ENCODE results near the gene ARHGAP45.

ARHGAP45 gene

DNA sequence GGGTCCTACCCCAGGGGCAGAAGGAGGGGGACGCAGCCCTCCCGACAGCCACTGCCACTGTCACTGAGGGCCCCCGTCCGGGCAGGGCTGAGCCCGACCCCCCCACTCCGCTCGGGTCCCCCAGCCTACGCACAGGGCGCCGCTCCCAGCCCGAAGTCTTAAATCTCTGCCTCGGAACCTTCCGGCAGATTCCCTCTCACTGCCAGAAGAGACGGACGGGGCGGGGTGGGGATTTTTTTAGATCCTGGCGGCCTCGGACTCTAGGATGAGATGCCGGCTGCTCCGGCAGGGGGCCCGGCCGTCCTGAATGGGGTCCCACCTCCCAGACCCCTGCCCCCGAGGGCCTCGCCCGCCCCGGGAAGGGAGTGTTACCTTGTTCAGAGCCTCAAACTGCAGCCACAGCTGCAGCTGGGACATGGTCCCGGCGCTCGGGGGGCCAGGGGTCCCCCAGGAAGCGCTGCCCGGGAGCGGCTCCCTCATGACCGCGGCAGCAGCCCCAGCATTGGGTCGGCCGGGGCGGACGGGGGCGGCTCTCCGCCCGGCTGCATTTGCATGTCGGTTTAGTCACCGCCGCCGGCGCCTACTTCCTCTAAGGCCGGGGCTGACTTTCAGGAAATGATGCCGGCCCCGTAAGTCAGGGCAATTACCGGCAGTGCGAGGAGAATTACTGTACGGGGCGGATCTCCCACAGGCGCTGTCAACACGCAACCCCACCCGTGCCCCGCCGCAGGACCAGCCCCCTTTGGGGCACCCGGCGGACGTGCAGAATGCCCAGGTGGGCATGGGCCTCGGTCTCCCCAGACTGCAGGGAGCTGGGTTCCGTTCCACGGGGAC lies 65.0 kb downstream of the ARHGAP45 start:
- peak; percentile 55 for DNase-seq (ENCODE audit: low read depth, low spot score)

DNA sequence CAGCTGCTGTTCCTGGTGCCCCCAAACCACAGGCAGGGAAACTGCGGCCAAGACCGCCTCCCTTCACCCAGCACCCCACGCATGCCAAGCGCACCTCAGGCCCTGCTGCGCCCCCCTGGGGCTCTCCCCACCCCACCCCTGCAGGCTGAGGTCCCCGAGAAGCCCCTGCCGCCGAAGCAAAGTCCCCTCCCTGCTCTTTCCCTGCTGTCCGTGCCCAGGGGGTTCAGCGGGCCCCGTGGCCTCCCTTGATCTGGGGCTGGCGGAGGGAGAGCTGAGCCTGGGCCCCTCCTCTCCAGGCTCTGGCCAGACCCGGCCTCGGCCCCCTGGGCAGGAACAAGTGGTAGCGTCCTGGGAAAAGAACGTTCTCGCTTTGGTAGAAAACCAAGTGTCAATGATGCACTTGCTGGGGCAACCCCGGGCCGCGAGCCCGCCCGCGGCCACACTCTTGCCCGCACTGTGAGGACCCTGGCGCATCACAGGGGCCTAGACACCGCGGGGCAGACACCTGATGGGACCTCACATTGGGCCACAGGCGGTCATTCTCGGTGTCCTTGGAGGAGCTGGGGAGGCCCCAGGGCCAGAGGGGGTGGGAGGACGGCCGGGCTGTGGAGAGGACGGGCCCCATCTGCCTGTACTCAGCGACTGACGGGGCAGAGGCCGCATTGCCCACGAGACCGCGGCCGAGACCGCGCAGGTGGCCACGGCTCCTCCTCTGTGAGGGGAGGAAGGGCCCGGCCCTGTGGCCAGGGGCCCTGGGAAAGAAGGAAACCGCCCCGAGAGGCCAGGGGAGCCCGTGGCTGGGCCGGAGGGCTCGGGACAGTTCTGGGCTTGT lies 65.8 kb downstream of the ARHGAP45 start:
- DNase-seq (ENCODE audit: low read depth, low spot score), result no peak

DNA sequence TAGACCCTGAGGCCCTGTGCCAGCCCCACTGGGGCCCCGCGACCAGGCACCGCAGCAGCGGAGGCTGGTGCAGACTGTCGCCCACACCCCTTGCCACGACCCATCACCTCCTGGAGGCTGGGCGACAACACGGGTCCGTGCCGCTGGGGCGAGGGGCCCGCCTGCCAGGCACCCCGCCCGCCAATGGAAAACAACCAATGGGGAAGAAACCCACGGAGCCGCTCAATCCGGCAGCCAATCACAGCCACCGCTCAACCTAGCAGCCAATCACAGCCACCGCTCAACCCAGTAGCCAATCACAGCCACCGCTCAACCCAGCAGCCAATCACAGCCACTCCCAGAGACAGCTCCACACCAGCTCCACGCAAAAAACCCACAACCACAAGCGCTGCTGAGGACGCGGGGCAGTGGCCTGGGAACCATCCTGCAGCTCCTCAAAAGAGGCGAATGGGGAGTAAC lies 66.5 kb downstream of the ARHGAP45 start:
- DNase-seq (ENCODE audit: low read depth, low spot score), result no peak

GRCh38 chr19:1134431-1134830 lies 67.5 kb downstream of the ARHGAP45 start:
- DNase-seq (ENCODE audit: low read depth, low spot score), result no peak

GRCh38 chr19:1135454-1135853 lies 68.5 kb downstream of the ARHGAP45 start:
- DNase-seq (ENCODE audit: low read depth, low spot score), result no peak

DNA sequence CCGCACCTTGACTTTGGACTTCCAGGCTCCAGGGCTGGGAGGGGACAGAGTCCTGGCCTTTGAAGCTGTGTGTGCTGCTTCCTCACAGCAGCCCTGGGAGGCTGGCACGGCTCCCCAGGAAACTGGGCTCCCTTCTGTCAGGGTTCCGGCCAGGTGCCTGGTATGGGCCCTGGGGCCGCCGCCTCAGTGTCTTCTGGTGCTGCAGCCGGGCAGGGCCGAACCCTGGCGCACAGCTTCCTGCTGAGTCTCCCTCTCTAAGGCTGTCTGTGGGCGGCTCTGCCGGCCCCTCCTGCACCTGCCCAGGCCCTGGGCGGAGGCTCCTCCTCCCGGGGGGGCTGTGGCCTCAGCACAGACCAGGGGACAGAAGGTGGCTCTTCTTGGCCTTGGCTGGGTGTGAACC lies 69.2 kb downstream of the ARHGAP45 start:
- no peak for DNase-seq (ENCODE audit: low read depth, low spot score)
